ENCODE measurements around the gene CHIC2. TPM values are rescaled to one million over a fixed set of nuclear protein-coding genes. Genes with fewer than 3 reads are reported as not detected.

The CHIC2 gene
- total RNA-seq, 2 experiments from 2014 or later: 16.8 to 17.5 TPM

- ChIA-PET CTCF (no interaction called here), POLR2A (interaction anchor here (0.5 kb wide), 1 partner anchor 132 kb away, joined by 3 read pairs; no protein-coding TSS in a partner anchor)
- H3K36me3 Mint-ChIP-seq (ENCODE audit: low read depth): no peaks in the 10 kb centered on the region
- peaks cover 56% of the 10 kb centered on the region for H3K4me1 Mint-ChIP-seq (ENCODE audit: low read depth)
- H3K27me3 Mint-ChIP-seq: peaks cover 88% of the 10 kb centered on the region
- no peaks in the 10 kb centered on the region for H3K9me3 Mint-ChIP-seq
- no peak overlapping the region for H3K27ac Mint-ChIP-seq
- TF ChIP-seq CTCF (IDR thresholded peaks at IDR 0.05): no peak
- ATAC-seq (peak; percentile 27), DNase-seq (peak; percentile 41)
- intact Hi-C loops (cut with micrococcal nuclease): loop anchor here (5.0 kb wide), 1 partner anchor 127 kb away; the partner anchor contains the start of gene PDGFRA
- H3K4me3 Mint-ChIP-seq: peak overlapping the region; percentile 59
These were observed 36.3 kb upstream of the CHIC2 start for GRCh38 chr4:54100595-54101189.

GRCh38 chr4:54099748-54100574, 35.6 kb upstream of the CHIC2 start, which contains the start of gene GSX2:
TSS of gene GSX2 (plus strand) at chr4:54100163. CDS start at chr4:54100345, 182 bp downstream.
- ATAC-seq: peak; percentile 28
- no peak for DNase-seq
- Mint-ChIP-seq H3K9me3 (no peaks in the 10 kb centered on the region), H3K4me1 (ENCODE audit: low read depth) (peaks cover 57% of the 10 kb centered on the region), H3K27me3 (peaks cover 89% of the 10 kb centered on the region), H3K36me3 (ENCODE audit: low read depth) (no peaks in the 10 kb centered on the region), H3K4me3 (peak within 1 kb of the TSS; percentile 59), H3K27ac (no peak within 1 kb of the TSS)
- ChIA-PET POLR2A (no interaction called here), CTCF (interaction anchor here (1.5 to 4.4 kb wide), 2 partner anchors 9 to 133 kb away, joined by 5 to 27 read pairs; no protein-coding TSS in a partner anchor)
- no peak for TF ChIP-seq CTCF (IDR thresholded peaks at IDR 0.05)
- intact Hi-C loops (cut with micrococcal nuclease): loop anchor here (5.0 kb wide), 3 partner anchors 38 to 168 kb away; partner anchors contain the start of genes CHIC2 and PDGFRA

GRCh38 chr4:54099287-54099747, 34.9 kb upstream of the CHIC2 start:
- H3K27me3 Mint-ChIP-seq: peaks cover 90% of the 10 kb centered on the region
- POLR2A ChIA-PET: no interaction called here
- CTCF ChIA-PET: interaction anchor here (1.5 to 4.4 kb wide), 2 partner anchors 9 to 133 kb away, joined by 5 to 27 read pairs; no protein-coding TSS in a partner anchor
- H3K27ac Mint-ChIP-seq: no peak overlapping the region
- DNase-seq: no peak
- no peaks in the 10 kb centered on the region for H3K36me3 Mint-ChIP-seq (ENCODE audit: low read depth)
- H3K9me3 Mint-ChIP-seq: no peaks in the 10 kb centered on the region
- no peak for TF ChIP-seq CTCF (IDR thresholded peaks at IDR 0.05)
- H3K4me1 Mint-ChIP-seq (ENCODE audit: low read depth): peaks cover 51% of the 10 kb centered on the region
- H3K4me3 Mint-ChIP-seq: peak overlapping the region; percentile 42
- ATAC-seq: peak; percentile 17
- intact Hi-C loops (cut with micrococcal nuclease): loop anchor here (5.0 kb wide), 2 partner anchors 37 to 167 kb away; partner anchors contain the start of gene CHIC2

- Mint-ChIP-seq H3K27me3 (peaks cover 90% of the 10 kb centered on the region), H3K4me3 (no peak overlapping the region), H3K4me1 (ENCODE audit: low read depth) (peaks cover 53% of the 10 kb centered on the region), H3K9me3 (no peaks in the 10 kb centered on the region), H3K36me3 (ENCODE audit: low read depth) (no peaks in the 10 kb centered on the region), H3K27ac (no peak overlapping the region)
- POLR2A ChIA-PET: interaction anchor here (1.0 kb wide), 1 partner anchor 22 kb away, joined by 3 read pairs; no protein-coding TSS in a partner anchor
- TF ChIP-seq CTCF (IDR thresholded peaks at IDR 0.05): no peak
- CTCF ChIA-PET: interaction anchor here (1.1 to 4.4 kb wide), 3 partner anchors 12 to 134 kb away, joined by 3 to 27 read pairs (median 3); no protein-coding TSS in a partner anchor
- ATAC-seq: no peak
- DNase-seq: no peak
- intact Hi-C loops (cut with micrococcal nuclease): loop anchor here (5.0 kb wide), 2 partner anchors 36 to 166 kb away; partner anchors contain the start of gene CHIC2
These were observed 34.0 kb upstream of the CHIC2 start for GRCh38 chr4:54098375-54098774.
